ACC112 (cell line): ENCODE measurements around the gene IL22RA2.
"Not testable (repeated sequence)": the region's sequence is repeated elsewhere in the genome, so short reads cannot be mapped to it uniquely, and the experiment has no call there.

Experiments
- H2AFZ ChIP-seq: fragments of 200-600 bp; sonication (generic); one replicate; pipeline ENCODE4 v1.6.0; 2017; ENCODE audit warnings: antibody characterized with exemption, low read length; ENCODE audit not compliant: unreplicated experiment
- H3K27ac ChIP-seq: fragments of 200-600 bp; sonication (generic); 2 replicates; pipeline ENCODE4 v1.5.1; 2014; ENCODE audit warnings: low read depth, mild to moderate bottlenecking, antibody characterized with exemption, low read length, moderate library complexity
- H3K27me3 ChIP-seq: fragments of 200-600 bp; sonication (generic); 2 replicates; pipeline ENCODE4 v1.6.1; 2014; ENCODE audit warnings: mild to moderate bottlenecking, antibody characterized with exemption, low read length, moderate library complexity, mixed read lengths; ENCODE audit not compliant: insufficient read depth
- H3K36me3 ChIP-seq: fragments of 200-600 bp; sonication (generic); 2 replicates; pipeline ENCODE4 v1.6.1; 2016; ENCODE audit warnings: mild to moderate bottlenecking, antibody characterized with exemption, low read length, moderate library complexity, mixed read lengths; ENCODE audit not compliant: insufficient read depth
- H3K4me1 ChIP-seq: fragments of 200-600 bp; sonication (generic); one replicate; pipeline ENCODE4 v1.6.1; 2016; ENCODE audit warnings: low read length, mixed read lengths; ENCODE audit not compliant: insufficient read depth, unreplicated experiment, control insufficient read depth
- H3K4me3 ChIP-seq: fragments of 200-600 bp; sonication (generic); 2 replicates; pipeline ENCODE4 v1.5.1; 2014; ENCODE audit warnings: mild to moderate bottlenecking, low read depth, low read length
- H3K79me2 ChIP-seq: fragments of 200-600 bp; sonication (generic); one replicate; pipeline ENCODE4 v1.6.0; 2016; ENCODE audit warnings: low read length; ENCODE audit not compliant: control insufficient read depth, unreplicated experiment, insufficient read depth

The IL22RA2 gene

GRCh38 chr6:137173501-137173900, at the start of gene IL22RA2:
TSS of gene IL22RA2 (minus strand) at chr6:137173644. CDS start at chr6:137161749, 11,895 bp downstream.
- Histone ChIP-seq H3K4me1 (no peaks in the 10 kb centered on the region), H3K79me2 (no peaks in the 10 kb centered on the region), H3K4me3 (no peak within 1 kb of the TSS), H3K27ac (no peak within 1 kb of the TSS), H2AFZ (no peak within 1 kb of the TSS), H3K27me3 (no peaks in the 10 kb centered on the region), H3K36me3 (no peaks in the 10 kb centered on the region)

GRCh38 chr6:137222381-137222780, 48.9 kb upstream of the IL22RA2 start:
- no peak overlapping the region for H3K4me3 ChIP-seq
- no peak overlapping the region for H2AFZ ChIP-seq
- peaks cover 24% of the 10 kb centered on the region for H3K4me1 ChIP-seq

GRCh38 chr6:137219664-137220252, 46.3 kb upstream of the IL22RA2 start:
- Histone ChIP-seq H3K4me3 (peak overlapping the region; percentile 97), H3K4me1 (peaks cover 44% of the 10 kb centered on the region), H3K27ac (no peak overlapping the region), H2AFZ (peak overlapping the region; percentile 55), H3K79me2 (peaks cover 42% of the 10 kb centered on the region), H3K27me3 (no peaks in the 10 kb centered on the region), H3K36me3 (no peaks in the 10 kb centered on the region)

More at GRCh38 chr6:137222381-137222780, 48.9 kb upstream of the IL22RA2 start:
- H3K36me3 ChIP-seq, result no peaks in the 10 kb centered on the region
- H3K27me3 ChIP-seq, result no peaks in the 10 kb centered on the region
- H3K79me2 ChIP-seq, result peaks cover 17% of the 10 kb centered on the region
- H3K27ac ChIP-seq, result no peak overlapping the region

GRCh38 chr6:137218917-137219663, 45.6 kb upstream of the IL22RA2 start, which contains the start of gene IFNGR1:
TSS of gene IFNGR1 (minus strand) at chr6:137219385. CDS start at chr6:137219327, 58 bp downstream.
- no peaks in the 10 kb centered on the region for H3K36me3 ChIP-seq
- H3K4me3 ChIP-seq, result peak within 1 kb of the TSS; percentile 97
- H2AFZ ChIP-seq, result peak within 1 kb of the TSS; percentile 97
- peaks cover 49% of the 10 kb centered on the region for H3K79me2 ChIP-seq
- H3K27me3 ChIP-seq, result no peaks in the 10 kb centered on the region
- H3K27ac ChIP-seq, result peak within 1 kb of the TSS; percentile 67
- H3K4me1 ChIP-seq, result peaks cover 46% of the 10 kb centered on the region

GRCh38 chr6:137218473-137218916, 45.1 kb upstream of the IL22RA2 start:
- peak overlapping the region; percentile 67 for H3K27ac ChIP-seq
- H3K4me3 ChIP-seq, result peak overlapping the region; percentile 97
- no peaks in the 10 kb centered on the region for H3K27me3 ChIP-seq
- H3K36me3 ChIP-seq, result no peaks in the 10 kb centered on the region
- peak overlapping the region; percentile 97 for H2AFZ ChIP-seq
- peaks cover 55% of the 10 kb centered on the region for H3K79me2 ChIP-seq
- peaks cover 40% of the 10 kb centered on the region for H3K4me1 ChIP-seq

- peak overlapping the region; percentile 67 for H3K27ac ChIP-seq
- H3K79me2 ChIP-seq, result peaks cover 59% of the 10 kb centered on the region
- H3K36me3 ChIP-seq, result no peaks in the 10 kb centered on the region
- H2AFZ ChIP-seq, result peak overlapping the region; percentile 97
- peak overlapping the region; percentile 97 for H3K4me3 ChIP-seq
- no peaks in the 10 kb centered on the region for H3K27me3 ChIP-seq
- H3K4me1 ChIP-seq, result peaks cover 37% of the 10 kb centered on the region
Observed at GRCh38 chr6:137217801-137218472, 44.5 kb upstream of the IL22RA2 start.

GRCh38 chr6:137216875-137217553, 43.6 kb upstream of the IL22RA2 start:
- no peaks in the 10 kb centered on the region for H3K36me3 ChIP-seq
- H2AFZ ChIP-seq, result no peak overlapping the region
- no peak overlapping the region; the same call in 1 of the 2 replicates for H3K27ac ChIP-seq
- H3K4me1 ChIP-seq, result peaks cover 36% of the 10 kb centered on the region
- H3K27me3 ChIP-seq, result no peaks in the 10 kb centered on the region
- H3K4me3 ChIP-seq, result peak overlapping the region; percentile 97
- peaks cover 67% of the 10 kb centered on the region for H3K79me2 ChIP-seq

- Histone ChIP-seq H3K27ac (no peak overlapping the region; the same call in 1 of the 2 replicates), H3K4me3 (peak overlapping the region; percentile 97), H3K27me3 (no peaks in the 10 kb centered on the region), H3K79me2 (peaks cover 76% of the 10 kb centered on the region), H3K4me1 (peaks cover 39% of the 10 kb centered on the region), H2AFZ (no peak overlapping the region), H3K36me3 (no peaks in the 10 kb centered on the region)
Observed at GRCh38 chr6:137216106-137216505, 42.7 kb upstream of the IL22RA2 start.

- Histone ChIP-seq H3K79me2 (peaks cover 77% of the 10 kb centered on the region), H3K4me1 (peaks cover 44% of the 10 kb centered on the region)
- H3K27ac ChIP-seq, H3K4me3 ChIP-seq, H3K27me3 ChIP-seq, H3K36me3 ChIP-seq, H2AFZ ChIP-seq: not testable (repeated sequence)
Observed at GRCh38 chr6:137215630-137216029, 42.2 kb upstream of the IL22RA2 start.

GRCh38 chr6:137214931-137215330, 41.5 kb upstream of the IL22RA2 start:
- H2AFZ ChIP-seq, result no peak overlapping the region
- no peaks in the 10 kb centered on the region for H3K27me3 ChIP-seq
- H3K36me3 ChIP-seq, result no peaks in the 10 kb centered on the region
- H3K27ac ChIP-seq, result no peak overlapping the region
- H3K79me2 ChIP-seq, result peaks cover 84% of the 10 kb centered on the region
- peaks cover 44% of the 10 kb centered on the region for H3K4me1 ChIP-seq
- no peak overlapping the region for H3K4me3 ChIP-seq
